Testis (tissue), 3 donors: ENCODE measurements around the gene CAD. TPM values are rescaled to one million over a fixed set of nuclear protein-coding genes. Genes with fewer than 3 reads are reported as not detected.
A peak's percentile ranks its signal among the peaks of the same experiment; 100 is the strongest.

Experiments used
- DNase-seq: peaks from one replicate; pipeline ENCODE4 v3.0.0-alpha.2; 2019
- H3K27ac ChIP-seq, 2 donors: fragments of 200-600 bp; sonication (generic); one replicate each; pipeline ENCODE4 v1.5.1; 2019
- H3K27me3 ChIP-seq: fragments of 200-600 bp; sonication (generic); one replicate; pipeline ENCODE4 v1.5.1; 2019
- H3K36me3 ChIP-seq: fragments of 200-600 bp; sonication (generic); one replicate; pipeline ENCODE4 v1.5.1; 2017; ENCODE audit warnings: low read depth; ENCODE audit errors: missing control alignments
- H3K4me1 ChIP-seq: fragments of 200-600 bp; sonication (generic); one replicate; pipeline ENCODE4 v1.5.1; 2019
- H3K4me3 ChIP-seq, 2 donors: fragments of 200-600 bp; sonication (generic); one replicate each; pipeline ENCODE4 v1.5.1; 2017 to 2019
- H3K9me3 ChIP-seq: fragments of 200-600 bp; sonication (generic); one replicate; pipeline ENCODE4 v1.5.1; 2017
- POLR2A ChIP-seq: fragments of 450-650 bp; IDR thresholded peaks from one replicate; pipeline ENCODE4 v1.6.1; 2017; ENCODE audit warnings: antibody characterized with exemption, mild to moderate bottlenecking, moderate library complexity
- WGBS, 2 donors: methylation state at CpG; one replicate each; pipeline ENCODE4 v1.1.5; 2018; 5-methylcytosine and 5-hydroxymethylcytosine counted together
- intact Hi-C: fragments of 100-400 bp; cut with DNase I; formaldehyde crosslinking; loops from one replicate; pipeline ENCODE4 v1.15.1; 2023; ENCODE audit warnings: low total_unique reads
- polyA plus RNA-seq: library from polyadenylated mRNA; stranded (reverse); fragments of 350-450 nt; fragmentation: Illumina TruSeq; extraction: RNeasy Lipid Tissue Mini Kit (QIAGEN cat#74804); gene quantifications from one replicate; pipeline ENCODE4 v1.2.3, GENCODE V29; 2014; ENCODE audit warnings: low read depth, low replicate concordance; ENCODE audit not compliant: insufficient read depth
- total RNA-seq, 2 donors: library from RNA; depleted of rRNA; stranded (reverse); fragments of >200 nt; gene quantifications; one replicate each; pipeline ENCODE4 v1.2.3, GENCODE V29; 2016
- TF ChIP-seq, protein P1 (sequence below), 3 experiments: fragments of 450-650 bp in 2 of 3; fragments of 200-600 bp in 1 of 3; sonication (generic) in 1 of 3; IDR thresholded peaks; one replicate each; pipeline ENCODE4 v1.5.1; 2016 to 2019; ENCODE audit warnings: antibody characterized with exemption in 3 of 3, mild to moderate bottlenecking in 2 of 3, moderate library complexity in 1 of 3

CAD gene
- total and polyA plus RNA-seq, 3 donors from 2014 or later, result 40.0 to 66.9 (median 62.5) TPM

DNA sequence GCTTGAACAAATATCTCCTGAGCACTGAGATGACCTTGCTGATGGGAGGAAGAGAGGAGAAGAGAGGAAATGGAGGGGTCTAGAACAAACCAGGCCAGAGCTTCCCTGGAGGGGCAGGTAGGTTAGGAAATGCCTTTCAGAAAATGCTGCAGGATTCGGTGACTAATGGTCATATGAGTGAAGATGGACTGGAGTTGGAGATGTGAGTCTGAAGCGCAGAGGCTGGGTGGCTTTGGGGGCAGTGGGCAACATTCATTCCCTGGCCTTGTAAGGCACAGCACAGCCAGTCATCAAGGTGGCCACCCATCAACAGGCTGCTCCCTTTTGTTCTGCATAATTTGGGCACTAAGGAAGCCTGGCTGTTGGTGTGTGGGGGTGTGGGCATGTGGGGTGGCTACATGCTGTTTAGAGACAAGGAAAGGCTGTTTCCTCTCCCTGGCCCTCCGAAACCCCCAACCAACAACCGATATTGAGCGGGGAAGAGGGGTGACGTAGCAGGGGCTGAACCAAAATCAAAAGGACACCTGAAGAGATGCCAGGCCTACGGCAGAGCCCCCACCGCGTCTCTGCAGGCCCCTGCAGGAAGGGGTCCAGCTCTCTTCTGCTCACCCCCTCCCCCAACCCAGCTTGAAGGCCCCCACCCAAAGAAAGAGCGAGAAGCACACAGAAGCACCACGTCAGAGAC lies 44.2 kb downstream of the CAD start:
- intact Hi-C loops, result no loop called here
- H3K4me3 ChIP-seq, result peak overlapping the region; percentile 64 to 95
- DNase-seq, result no peak
- peaks cover 22% of the 10 kb centered on the region for H3K4me1 ChIP-seq
- H3K36me3 ChIP-seq, result no peaks in the 10 kb centered on the region
- no peaks in the 10 kb centered on the region for H3K9me3 ChIP-seq
- no peak for TF ChIP-seq POLR2A
- TF ChIP-seq, protein P1, sequence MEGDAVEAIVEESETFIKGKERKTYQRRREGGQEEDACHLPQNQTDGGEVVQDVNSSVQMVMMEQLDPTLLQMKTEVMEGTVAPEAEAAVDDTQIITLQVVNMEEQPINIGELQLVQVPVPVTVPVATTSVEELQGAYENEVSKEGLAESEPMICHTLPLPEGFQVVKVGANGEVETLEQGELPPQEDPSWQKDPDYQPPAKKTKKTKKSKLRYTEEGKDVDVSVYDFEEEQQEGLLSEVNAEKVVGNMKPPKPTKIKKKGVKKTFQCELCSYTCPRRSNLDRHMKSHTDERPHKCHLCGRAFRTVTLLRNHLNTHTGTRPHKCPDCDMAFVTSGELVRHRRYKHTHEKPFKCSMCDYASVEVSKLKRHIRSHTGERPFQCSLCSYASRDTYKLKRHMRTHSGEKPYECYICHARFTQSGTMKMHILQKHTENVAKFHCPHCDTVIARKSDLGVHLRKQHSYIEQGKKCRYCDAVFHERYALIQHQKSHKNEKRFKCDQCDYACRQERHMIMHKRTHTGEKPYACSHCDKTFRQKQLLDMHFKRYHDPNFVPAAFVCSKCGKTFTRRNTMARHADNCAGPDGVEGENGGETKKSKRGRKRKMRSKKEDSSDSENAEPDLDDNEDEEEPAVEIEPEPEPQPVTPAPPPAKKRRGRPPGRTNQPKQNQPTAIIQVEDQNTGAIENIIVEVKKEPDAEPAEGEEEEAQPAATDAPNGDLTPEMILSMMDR (IDR thresholded peaks at IDR 0.05), result no peak
- H3K27me3 ChIP-seq, result no peaks in the 10 kb centered on the region
- 26 to 40% methylated on average over 11 of the region's 11 CpGs for WGBS, 2 donors
- peak overlapping the region in 1 of 2 donors; percentile 72 for H3K27ac ChIP-seq

DNA sequence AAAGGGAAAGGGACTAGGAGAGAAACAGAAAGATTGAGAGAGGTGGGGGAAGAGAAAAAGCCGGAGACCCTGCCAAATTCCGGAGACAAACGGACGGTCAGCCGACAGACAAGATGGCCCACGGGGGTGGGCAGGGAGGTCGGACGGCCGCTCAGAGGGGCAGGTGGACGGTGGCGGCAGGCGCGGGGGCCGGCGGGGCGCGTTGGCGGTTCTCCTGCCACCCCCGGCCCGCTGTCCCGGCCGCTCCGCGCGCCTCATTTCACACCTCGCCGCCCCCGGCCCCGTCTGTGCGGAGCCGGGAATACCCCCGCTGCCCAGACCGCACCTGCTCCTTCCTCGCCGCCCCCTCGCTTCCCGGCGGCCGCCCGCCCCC lies 44.7 kb downstream of the CAD start:
- peaks cover 22% of the 10 kb centered on the region for H3K4me1 ChIP-seq
- H3K36me3 ChIP-seq, result no peaks in the 10 kb centered on the region
- H3K27me3 ChIP-seq, result no peaks in the 10 kb centered on the region
- TF ChIP-seq, protein P1 (IDR thresholded peaks at IDR 0.05), result no peak
- no peak for TF ChIP-seq POLR2A
- no peak for DNase-seq
- peak overlapping the region; percentile 64 to 95 for H3K4me3 ChIP-seq
- intact Hi-C loops, result no loop called here
- H3K27ac ChIP-seq, result peak overlapping the region in 1 of 2 donors; percentile 72
- WGBS, 2 donors, result 5 to 7% methylated on average over 13 to 32 of the region's 40 CpGs
- no peaks in the 10 kb centered on the region for H3K9me3 ChIP-seq

DNA sequence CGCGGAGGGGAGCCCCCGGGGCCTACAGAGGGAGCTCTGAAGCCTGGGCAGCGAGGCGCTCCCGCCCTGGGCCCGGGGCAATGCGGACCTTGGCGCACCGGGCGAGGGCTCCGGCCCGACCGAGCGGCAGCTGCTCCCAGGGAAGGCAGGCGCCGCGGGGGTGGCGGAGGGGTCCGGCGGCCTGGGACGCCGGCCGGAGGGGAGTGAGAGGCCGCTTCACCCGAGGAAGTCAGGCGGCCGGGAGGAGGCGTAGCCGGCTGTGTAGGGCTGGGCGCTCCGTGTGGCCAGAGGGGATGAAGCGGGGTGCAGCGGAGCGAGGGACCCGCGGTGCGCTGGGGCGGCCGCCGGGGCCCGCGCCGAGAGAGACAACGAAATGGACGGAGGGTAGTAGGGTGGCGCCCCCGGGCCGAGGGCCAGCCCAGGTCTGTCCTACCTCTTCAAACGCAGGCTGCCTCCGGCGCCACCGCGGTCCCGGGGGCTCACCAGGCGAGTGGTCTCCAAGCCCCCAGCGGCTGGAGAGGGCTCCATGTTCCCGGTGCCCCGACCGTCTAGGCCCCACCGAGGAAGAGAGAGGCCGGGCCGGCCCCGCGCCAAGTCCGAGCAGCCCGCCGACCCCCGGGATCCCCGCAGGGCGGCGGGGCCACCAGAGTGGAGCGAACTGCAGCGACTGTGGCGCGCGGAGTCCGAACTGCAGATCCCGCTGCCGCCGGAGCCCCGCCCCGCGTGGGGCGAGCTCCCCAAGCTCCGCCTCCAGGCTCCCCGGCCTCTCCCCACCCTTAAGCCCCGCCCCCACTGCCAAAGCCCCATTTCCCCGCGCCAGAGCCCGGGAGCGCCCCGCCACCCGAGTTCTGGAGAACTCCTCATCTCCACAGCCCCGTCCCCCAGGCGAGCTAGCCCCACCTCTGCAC lies 45.5 kb downstream of the CAD start, which contains the start of gene SLC30A3:
Gene SLC30A3, minus strand, starts transcription at position 669 of the 908 bp plus-strand sequence. Its CDS starts 141 bp downstream, at position 528.
- no peaks in the 10 kb centered on the region for H3K9me3 ChIP-seq
- peak within 1 kb of the TSS; percentile 64 to 95 for H3K4me3 ChIP-seq
- whole genome bisulfite sequencing, 2 donors, result 0 to 2% methylated on average over 10 to 67 of the region's 96 CpGs
- intact Hi-C loops, result no loop called here
- H3K4me1 ChIP-seq, result peaks cover 22% of the 10 kb centered on the region
- TF ChIP-seq, protein P1 (IDR thresholded peaks at IDR 0.05), result no peak
- TF ChIP-seq POLR2A, result no peak
- H3K36me3 ChIP-seq, result no peaks in the 10 kb centered on the region
- peak; percentile 92 for DNase-seq
- H3K27ac ChIP-seq, result peak within 1 kb of the TSS in 1 of 2 donors; percentile 72
- H3K27me3 ChIP-seq, result no peaks in the 10 kb centered on the region

DNA sequence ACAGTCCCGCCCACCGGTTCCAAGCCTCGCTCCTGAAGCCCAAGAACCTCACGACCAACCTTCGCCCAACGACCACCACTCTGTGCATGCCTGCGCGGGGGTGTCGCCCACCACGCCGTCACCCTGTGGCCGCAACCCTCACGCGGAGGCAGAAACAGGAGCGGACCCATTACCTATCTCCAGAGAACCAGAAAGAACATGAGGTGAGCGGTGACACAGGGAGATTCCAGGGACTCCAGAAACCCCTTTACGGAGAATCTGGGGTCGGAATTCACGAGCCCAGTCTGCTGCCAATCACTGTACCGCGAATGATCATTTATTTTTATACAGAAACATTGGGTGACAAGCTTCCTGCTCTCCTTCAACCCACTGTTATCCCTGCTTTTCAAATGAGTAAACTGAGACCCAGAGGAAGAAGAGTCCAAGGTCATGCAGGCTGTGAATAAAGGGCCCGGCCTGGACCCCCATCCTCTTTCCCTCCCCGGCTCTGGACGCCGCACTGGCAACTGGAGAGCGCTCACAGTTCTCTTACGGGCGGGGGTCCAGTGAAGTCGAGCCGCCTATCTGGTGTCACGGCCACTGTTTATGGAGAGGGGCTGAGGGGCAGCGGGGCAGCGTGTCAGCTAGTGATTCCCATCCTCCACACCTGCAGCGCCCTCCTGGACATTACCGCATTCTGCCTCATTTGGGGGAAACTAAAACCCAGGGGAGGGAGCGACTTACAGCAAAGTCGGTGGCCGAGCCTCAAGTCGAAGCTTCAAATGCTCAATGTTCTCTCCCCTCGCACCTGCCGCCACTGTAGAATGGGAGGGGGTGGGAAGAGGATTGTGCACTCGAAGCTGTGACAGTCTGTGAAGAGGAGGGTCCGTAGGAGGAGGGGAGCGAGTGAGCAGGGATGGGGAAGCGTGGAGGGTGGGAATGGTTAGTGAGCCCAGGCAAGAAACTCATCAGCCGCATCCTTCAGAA lies 46.4 kb downstream of the CAD start:
- H3K27me3 ChIP-seq, result no peaks in the 10 kb centered on the region
- 2% methylated on average over 34 to 46 of the region's 46 CpGs for WGBS, 2 donors
- no peak for DNase-seq
- peak overlapping the region; percentile 64 to 95 for H3K4me3 ChIP-seq
- intact Hi-C loops, result no loop called here
- H3K36me3 ChIP-seq, result no peaks in the 10 kb centered on the region
- H3K4me1 ChIP-seq, result peaks cover 22% of the 10 kb centered on the region
- H3K27ac ChIP-seq, result no peak overlapping the region
- H3K9me3 ChIP-seq, result no peaks in the 10 kb centered on the region
- TF ChIP-seq, protein P1 (IDR thresholded peaks at IDR 0.05), result no peak
- no peak for TF ChIP-seq POLR2A
